ENCODE results near the gene LTBP4.
"Not testable (repeated sequence)": the region's sequence is repeated elsewhere in the genome, so short reads cannot be mapped to it uniquely, and the experiment has no call there.

Gene LTBP4

GRCh38 chr19:40583283-40583682, 17.9 kb upstream of the LTBP4 start:
- no peak for DNase-seq (ENCODE audit: low read depth in 1 of 2, low spot score in 1 of 2)
- TF ChIP-seq JUND (IDR thresholded peaks at IDR 0.05; ENCODE audit: low read depth), result no peak
- in situ Hi-C loops (cut with HindIII; ENCODE audit: low pct_unique_long_range_greater_than_20kb, low sequenced_read_pairs), result no loop called here

GRCh38 chr19:40584007-40584406, 17.2 kb upstream of the LTBP4 start:
- in situ Hi-C loops (cut with HindIII; ENCODE audit: low pct_unique_long_range_greater_than_20kb, low sequenced_read_pairs), result no loop called here
- DNase-seq (ENCODE audit: low read depth in 1 of 2, low spot score in 1 of 2), result no peak
- no peak for TF ChIP-seq JUND (IDR thresholded peaks at IDR 0.05; ENCODE audit: low read depth)

- no peak for DNase-seq (ENCODE audit: low read depth in 1 of 2, low spot score in 1 of 2)
- in situ Hi-C loops (cut with HindIII; ENCODE audit: low pct_unique_long_range_greater_than_20kb, low sequenced_read_pairs), result no loop called here
- TF ChIP-seq JUND (IDR thresholded peaks at IDR 0.05; ENCODE audit: low read depth), result no peak
Observed at GRCh38 chr19:40585241-40585981, 15.8 kb upstream of the LTBP4 start.

GRCh38 chr19:40585982-40586422, 15.2 kb upstream of the LTBP4 start:
- TF ChIP-seq JUND (IDR thresholded peaks at IDR 0.05; ENCODE audit: low read depth), result no peak
- no peak for DNase-seq (ENCODE audit: low read depth in 1 of 2, low spot score in 1 of 2)
- in situ Hi-C loops (cut with HindIII; ENCODE audit: low pct_unique_long_range_greater_than_20kb, low sequenced_read_pairs), result no loop called here

- in situ Hi-C loops (cut with HindIII; ENCODE audit: low pct_unique_long_range_greater_than_20kb, low sequenced_read_pairs), result no loop called here
- TF ChIP-seq JUND (IDR thresholded peaks at IDR 0.05; ENCODE audit: low read depth), result no peak
- no peak for DNase-seq (ENCODE audit: low read depth in 1 of 2, low spot score in 1 of 2)
Observed at GRCh38 chr19:40586611-40587010, 14.6 kb upstream of the LTBP4 start.

GRCh38 chr19:40588110-40588854, 12.9 kb upstream of the LTBP4 start:
- in situ Hi-C loops (cut with HindIII; ENCODE audit: low pct_unique_long_range_greater_than_20kb, low sequenced_read_pairs), result no loop called here
- no peak for DNase-seq (ENCODE audit: low read depth in 1 of 2, low spot score in 1 of 2)
- TF ChIP-seq JUND (IDR thresholded peaks at IDR 0.05; ENCODE audit: low read depth), result no peak

- in situ Hi-C loops (cut with HindIII; ENCODE audit: low pct_unique_long_range_greater_than_20kb, low sequenced_read_pairs), result no loop called here
- DNase-seq (ENCODE audit: low read depth in 1 of 2, low spot score in 1 of 2), result no peak
Observed at GRCh38 chr19:40588926-40589569, 12.1 kb upstream of the LTBP4 start.

GRCh38 chr19:40589591-40590429, 11.4 kb upstream of the LTBP4 start:
- in situ Hi-C loops (cut with HindIII; ENCODE audit: low pct_unique_long_range_greater_than_20kb, low sequenced_read_pairs), result no loop called here
- no peak for TF ChIP-seq JUND (IDR thresholded peaks at IDR 0.05; ENCODE audit: low read depth)
- DNase-seq (ENCODE audit: low read depth in 1 of 2, low spot score in 1 of 2), result no peak

More at GRCh38 chr19:40588926-40589569, 12.1 kb upstream of the LTBP4 start:
- TF ChIP-seq JUND (IDR thresholded peaks at IDR 0.05; ENCODE audit: low read depth), result no peak

- no peak for TF ChIP-seq JUND (IDR thresholded peaks at IDR 0.05; ENCODE audit: low read depth)
- in situ Hi-C loops (cut with HindIII; ENCODE audit: low pct_unique_long_range_greater_than_20kb, low sequenced_read_pairs), result no loop called here
Observed at GRCh38 chr19:40590464-40591265, 10.5 kb upstream of the LTBP4 start.

GRCh38 chr19:40591724-40592123, 9.4 kb upstream of the LTBP4 start:
- in situ Hi-C loops (cut with HindIII; ENCODE audit: low pct_unique_long_range_greater_than_20kb, low sequenced_read_pairs); DNase-seq (ENCODE audit: low read depth in 1 of 2, low spot score in 1 of 2): not testable (repeated sequence)

More at GRCh38 chr19:40590464-40591265, 10.5 kb upstream of the LTBP4 start:
- DNase-seq (ENCODE audit: low read depth in 1 of 2, low spot score in 1 of 2), result no peak

GRCh38 chr19:40592170-40592569, 9.0 kb upstream of the LTBP4 start:
- in situ Hi-C loops (cut with HindIII; ENCODE audit: low pct_unique_long_range_greater_than_20kb, low sequenced_read_pairs), result no loop called here
- TF ChIP-seq JUND (IDR thresholded peaks at IDR 0.05; ENCODE audit: low read depth), result no peak
- peak; percentile 60 to 84 for DNase-seq (ENCODE audit: low read depth in 1 of 2, low spot score in 1 of 2)

Measured in T47D (cell line).